Thyroid gland (tissue), 4 donors: Measurements from ENCODE around the gene ITLN2.

Source experiments
- CTCF ChIP-seq, 6 experiments: fragments of 200-600 bp in 3 of 6; fragments of 450-650 bp in 3 of 6; sonication (generic) in 3 of 6; IDR thresholded peaks; one replicate each; pipeline ENCODE4 v1.5.1; 2016 to 2019; ENCODE audit warnings: antibody characterized with exemption in 6 of 6, mild to moderate bottlenecking in 2 of 6, inconsistent platforms in 1 of 6, moderate library complexity in 1 of 6
- POLR2A ChIP-seq, 2 donors: fragments of 450-650 bp; IDR thresholded peaks; one replicate each; pipeline ENCODE4 v1.6.1; 2017; ENCODE audit warnings: antibody characterized with exemption in 2 of 2, mild to moderate bottlenecking in 2 of 2, moderate library complexity in 1 of 2

DNA sequence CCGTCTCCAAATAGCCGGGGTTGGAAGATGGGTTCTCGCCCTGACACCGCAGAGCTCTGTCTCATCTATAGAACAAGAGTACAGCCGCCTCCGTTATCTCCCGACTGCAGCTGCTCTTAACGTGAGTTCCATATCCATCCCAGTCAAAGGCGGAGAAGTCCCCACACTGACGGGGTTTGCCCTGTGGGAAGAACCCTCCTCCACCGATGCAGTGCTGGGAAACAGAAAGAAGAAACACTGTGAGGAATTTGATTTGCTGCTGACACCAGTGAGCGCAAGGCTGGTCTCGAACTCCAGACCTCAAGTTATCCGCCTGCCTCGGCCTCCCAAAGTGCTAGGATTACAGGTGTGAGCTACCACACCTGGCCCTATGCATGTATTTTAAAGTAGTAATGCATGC, 9.5 kb downstream of the ITLN2 start:
- TF ChIP-seq CTCF (IDR thresholded peaks at IDR 0.05) (no peak), POLR2A (IDR thresholded peaks at IDR 0.05) (no peak)
